HG02610 (cell line): ENCODE measurements around the gene MOV10L1.
"Not testable (repeated sequence)": the region's sequence is repeated elsewhere in the genome, so short reads cannot be mapped to it uniquely, and the experiment has no call there.

Experiments used
- ATAC-seq: cut with Tn5 transposase; IDR thresholded peaks from one replicate; pipeline ENCODE4 v1.9.1; 2021; ENCODE audit warnings: mild to moderate bottlenecking, moderate library complexity; ENCODE audit not compliant: unreplicated experiment

MOV10L1 gene

DNA sequence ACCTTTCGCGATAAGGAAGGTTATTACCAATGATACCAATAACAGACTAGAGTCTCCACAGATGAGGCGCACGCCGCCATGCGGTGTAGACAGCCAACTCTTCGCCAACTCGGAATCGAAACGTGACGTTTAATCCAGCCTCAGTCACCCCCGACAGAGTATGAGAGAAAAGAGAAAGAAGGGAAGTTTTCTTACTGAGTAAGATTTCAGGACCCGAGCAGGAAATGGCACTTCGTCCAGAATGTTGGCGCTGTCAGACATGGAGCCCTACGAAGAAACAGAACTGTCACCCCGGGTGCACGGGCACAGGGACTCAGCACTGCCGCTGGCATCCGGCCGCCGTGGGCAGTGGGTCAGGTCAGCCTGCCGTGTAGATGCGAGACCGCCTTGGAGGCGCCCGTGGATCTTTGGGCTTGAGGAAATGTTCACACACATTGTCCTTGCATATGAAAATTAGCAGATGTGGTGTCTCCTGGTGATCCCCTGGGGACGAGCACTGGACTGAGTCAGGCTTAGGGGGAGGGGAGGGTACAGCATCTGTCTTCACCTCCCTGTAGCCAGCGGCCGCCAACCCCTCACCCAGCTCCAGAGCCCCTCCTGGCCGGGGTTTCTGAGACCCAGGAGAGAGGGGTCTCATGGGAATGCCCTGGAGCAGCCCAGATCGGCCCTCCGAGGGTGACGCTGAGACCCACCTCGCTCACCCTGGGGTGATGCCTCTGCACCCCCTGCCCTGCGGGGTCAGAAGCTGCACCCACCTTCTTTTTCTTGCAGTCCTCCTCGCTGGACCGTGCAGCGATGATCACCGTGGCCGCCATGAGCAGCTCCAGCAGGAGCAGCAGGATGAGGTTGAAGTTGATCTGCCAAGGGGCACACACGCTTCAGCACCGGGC lies 12.9 kb upstream of the MOV10L1 start:
- no peak for ATAC-seq

DNA sequence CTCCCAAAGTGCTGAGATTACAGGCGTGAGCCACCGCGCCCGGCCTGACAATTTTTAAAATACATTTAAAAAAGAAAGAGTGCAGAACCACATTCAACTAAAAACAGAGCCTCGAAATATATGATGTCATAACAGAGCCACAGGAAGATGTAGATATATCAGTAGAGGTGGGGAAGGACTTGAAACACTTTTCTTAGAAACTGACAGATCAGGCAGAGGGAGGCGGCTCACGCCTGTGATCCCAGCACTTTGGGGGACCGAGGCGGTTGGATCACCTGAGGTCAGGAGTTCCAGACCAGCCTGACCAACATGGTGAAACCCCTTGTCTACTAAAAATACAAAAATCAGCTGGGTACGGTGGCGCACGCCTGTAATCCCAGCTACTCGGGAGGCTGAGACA lies 11.6 kb upstream of the MOV10L1 start:
- ATAC-seq, result no peak

DNA sequence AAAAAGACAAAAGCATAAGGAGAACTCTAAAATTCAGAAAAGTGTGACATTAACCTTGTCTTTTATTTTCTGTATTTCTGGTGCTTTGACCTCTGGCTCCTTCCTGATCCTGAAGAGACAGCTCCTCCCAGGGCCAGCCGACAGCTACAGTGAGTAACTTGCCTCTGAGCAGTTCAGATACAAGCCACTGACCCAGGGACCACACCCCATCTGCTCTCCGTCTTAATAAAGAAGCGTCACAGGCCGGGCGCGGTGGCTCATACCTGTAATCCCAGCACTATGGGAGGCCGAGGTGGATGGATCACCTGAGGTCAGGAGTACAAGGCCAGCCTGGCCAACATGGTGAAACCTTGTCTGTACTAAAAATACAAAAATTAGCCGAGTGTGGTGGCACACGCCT lies 11.0 kb upstream of the MOV10L1 start:
- ATAC-seq, result no peak

GRCh38 chr22:50080077-50080465 lies 9.7 kb upstream of the MOV10L1 start:
- ATAC-seq, result no peak

- ATAC-seq, result no peak
These were observed 8.2 kb upstream of the MOV10L1 start for GRCh38 chr22:50081426-50082196.

GRCh38 chr22:50082197-50082715 lies 7.5 kb upstream of the MOV10L1 start:
- ATAC-seq, result no peak

DNA sequence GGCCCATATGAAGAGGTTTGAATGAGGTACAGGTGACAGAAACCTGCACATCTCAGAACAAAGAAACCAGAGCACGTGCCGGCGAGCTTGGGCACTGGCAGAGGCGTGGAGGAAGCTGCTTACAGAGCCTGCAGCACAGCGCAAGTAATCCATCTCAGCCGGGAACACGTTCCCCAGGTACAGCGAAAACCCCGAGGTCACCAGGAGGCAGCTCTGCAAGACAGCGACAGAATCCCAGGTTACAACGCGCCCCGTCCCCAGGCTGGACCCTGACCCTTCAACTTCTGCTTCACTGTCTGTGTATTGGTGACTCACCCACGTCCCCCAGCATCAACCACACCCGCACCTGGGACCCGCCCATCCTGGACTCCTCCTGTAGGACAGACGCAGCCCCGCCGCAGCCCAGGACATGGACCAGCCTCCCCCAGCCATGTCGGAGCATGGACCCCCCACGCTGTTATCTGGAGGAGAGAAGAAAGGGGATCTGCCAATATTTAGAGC lies 6.8 kb upstream of the MOV10L1 start:
- ATAC-seq, result no peak

DNA sequence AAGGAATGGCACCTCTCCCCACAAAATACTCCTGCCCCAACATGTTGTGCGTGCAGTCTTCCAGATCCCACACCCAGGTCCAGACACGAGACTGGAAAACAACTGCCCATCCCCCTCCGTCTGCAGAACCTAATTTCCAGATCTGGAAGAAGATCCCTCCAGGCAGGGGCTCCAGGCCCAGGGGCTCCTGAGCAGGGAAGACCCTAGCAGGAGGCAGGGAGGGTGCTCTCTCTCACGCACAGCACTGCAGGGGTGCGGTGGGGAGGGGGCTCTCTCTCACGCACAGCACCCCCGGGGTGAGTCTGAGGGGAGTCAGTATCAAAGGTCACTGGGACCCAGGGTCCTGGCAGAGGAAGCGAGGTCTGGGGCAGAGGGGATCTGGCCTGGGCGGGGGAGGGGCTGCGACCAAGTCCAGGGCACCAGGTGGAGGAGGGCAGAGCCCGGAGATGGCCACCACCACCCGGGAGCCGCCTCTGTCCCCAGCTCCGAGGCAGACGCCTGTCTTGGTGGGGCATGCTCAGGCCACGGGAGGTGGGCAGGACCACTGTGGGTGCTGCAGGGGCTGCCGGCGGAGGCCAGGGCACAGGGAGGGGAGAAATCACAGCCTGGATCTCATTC lies 6.2 kb upstream of the MOV10L1 start:
- no peak for ATAC-seq

GRCh38 chr22:50084080-50084477 lies 5.7 kb upstream of the MOV10L1 start:
- ATAC-seq, result no peak

DNA sequence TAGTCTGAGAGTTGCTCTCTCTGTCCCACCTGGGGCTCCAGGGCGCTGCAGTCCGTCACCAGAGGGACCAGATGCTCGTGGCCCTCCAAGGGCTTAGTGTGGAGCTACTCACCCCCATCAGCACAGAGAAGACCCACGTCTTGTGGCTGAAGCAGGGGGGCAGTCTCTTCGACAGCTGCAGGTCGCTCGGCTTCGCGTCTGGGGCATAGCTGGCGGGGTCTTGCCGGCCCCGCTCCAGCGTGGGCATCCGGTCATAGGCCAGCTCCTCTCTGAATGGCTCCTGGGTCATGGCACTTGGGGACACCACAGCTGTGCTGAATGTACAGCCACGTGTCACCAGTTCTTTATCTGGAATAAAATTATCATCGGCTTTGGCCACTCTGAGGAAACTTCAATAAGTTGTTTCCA lies 5.2 kb upstream of the MOV10L1 start:
- ATAC-seq, result no peak

- no peak for ATAC-seq
These were observed 4.4 kb upstream of the MOV10L1 start, which contains the start of gene MLC1 for GRCh38 chr22:50085211-50085972. MLC1 (minus strand) TSS chr22:50085426; CDS start chr22:50084902, 524 bp downstream.

DNA sequence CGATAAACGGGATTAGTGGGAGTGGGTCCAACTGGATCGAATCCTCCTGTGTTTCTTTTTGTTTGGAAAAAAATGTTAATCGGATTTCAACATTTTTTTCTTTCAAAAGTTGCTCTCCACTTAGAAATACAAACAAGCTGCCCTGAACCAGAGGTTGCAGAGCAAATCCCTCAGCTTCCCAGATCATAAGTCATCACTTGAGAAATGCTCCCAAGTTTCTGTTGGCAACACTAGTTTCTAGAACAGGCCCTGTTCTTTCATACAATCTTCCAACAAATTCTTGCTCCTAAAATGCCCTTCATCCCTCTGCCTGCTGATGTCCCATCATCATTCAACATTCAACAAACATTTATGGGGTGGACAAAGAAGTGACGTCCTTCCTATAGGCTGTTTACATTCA lies 3.3 kb upstream of the MOV10L1 start:
- no peak for ATAC-seq

GRCh38 chr22:50086975-50087374 lies 2.8 kb upstream of the MOV10L1 start:
- not testable (repeated sequence) for ATAC-seq

GRCh38 chr22:50087646-50088045 lies 2.2 kb upstream of the MOV10L1 start:
- ATAC-seq, result no peak

DNA sequence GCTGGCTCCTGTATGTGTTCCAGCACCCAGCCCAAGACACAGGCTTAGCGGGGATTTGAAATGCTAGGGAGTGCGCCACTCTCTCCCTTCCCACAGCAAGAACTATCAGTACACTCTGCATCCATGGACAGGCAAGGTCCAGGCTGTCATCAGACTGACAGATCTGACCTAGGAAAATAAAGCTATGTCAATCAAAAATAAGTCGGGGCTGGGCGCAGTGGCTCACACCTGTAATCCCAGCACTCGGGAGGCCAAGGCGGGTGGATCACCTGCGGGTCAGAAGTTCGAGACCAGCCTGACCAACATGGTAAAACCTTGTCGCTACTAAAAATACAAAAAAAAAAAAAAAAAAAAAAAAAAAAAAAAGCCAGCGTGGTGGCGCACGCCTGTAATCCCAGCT lies 1.7 kb upstream of the MOV10L1 start:
- no peak for ATAC-seq

- no peak for ATAC-seq
These were observed 575 bp upstream of the MOV10L1 start for GRCh38 chr22:50089231-50089630.

- no peak for ATAC-seq
These were observed 557 bp downstream of the MOV10L1 start for GRCh38 chr22:50090412-50090714.

GRCh38 chr22:50091092-50091768 lies 1.4 kb downstream of the MOV10L1 start:
- ATAC-seq, result no peak

DNA sequence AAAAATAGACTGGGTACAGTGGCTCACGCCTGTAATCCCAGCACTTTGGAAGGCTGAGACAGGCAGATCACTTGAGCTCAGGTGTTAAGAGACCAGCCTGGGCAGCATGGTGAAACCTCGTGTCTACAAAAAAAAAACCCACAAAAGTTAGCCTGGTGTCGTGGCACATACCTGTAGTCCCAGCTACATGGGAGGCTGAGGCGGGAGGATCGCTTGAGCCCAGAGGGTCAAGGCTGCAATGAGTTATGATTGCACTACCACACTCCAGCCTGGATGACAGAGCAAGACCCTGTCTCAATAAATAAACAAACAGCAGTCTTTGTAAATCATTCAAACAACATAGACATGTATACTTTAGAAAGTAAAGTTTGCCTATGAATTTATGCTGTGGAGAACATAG lies 2.5 kb downstream of the MOV10L1 start:
- ATAC-seq, result no peak

- no peak for ATAC-seq
These were observed 8.2 kb downstream of the MOV10L1 start for GRCh38 chr22:50098052-50098451.
